ENCODE data around the gene EIF3D.

DNA sequence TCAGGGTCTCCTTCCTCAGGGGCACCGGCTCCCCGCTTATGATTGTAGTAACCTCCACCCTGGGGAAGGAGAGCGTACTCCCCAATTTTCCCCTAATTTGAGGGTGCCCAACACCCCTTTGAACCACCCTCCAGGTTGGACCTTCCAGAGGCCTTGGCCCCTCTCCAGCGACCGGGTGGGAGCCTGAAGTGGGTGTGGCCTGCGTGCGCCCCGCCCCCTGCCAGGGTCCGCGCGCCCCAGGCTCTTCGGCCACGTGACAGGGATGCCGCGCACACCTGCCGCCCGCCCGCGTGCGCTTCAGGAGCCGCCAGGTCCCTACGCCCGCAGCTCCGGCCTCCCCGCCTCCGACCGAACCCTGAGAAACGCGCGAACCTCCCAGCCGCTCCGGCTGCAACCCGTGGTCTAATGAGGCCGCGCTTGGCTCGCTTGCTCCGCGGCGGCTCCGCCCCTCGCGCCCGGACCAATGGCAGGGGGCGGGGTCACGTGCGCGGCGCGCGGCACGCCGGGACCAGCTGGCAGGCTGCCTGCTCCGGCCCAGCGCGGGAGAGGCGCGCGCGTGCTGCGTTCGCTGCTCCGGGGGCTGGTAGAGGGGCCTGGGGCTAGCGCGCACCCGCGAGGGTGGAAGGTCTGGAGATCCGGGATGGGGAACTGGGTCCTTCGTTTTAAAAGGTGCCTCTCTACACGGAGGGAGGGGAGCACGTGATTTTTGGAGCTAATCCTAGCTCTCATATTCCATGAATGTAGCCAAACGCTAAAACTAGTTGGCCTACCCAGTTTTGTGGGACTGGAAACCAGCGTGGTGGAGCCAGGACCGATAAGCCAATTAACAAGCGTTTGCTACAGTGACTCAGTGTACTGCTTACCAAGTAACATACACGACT is 22.1 kb downstream of the EIF3D start, which contains the start of gene FOXRED2:
- TF ChIP-seq, protein P1, sequence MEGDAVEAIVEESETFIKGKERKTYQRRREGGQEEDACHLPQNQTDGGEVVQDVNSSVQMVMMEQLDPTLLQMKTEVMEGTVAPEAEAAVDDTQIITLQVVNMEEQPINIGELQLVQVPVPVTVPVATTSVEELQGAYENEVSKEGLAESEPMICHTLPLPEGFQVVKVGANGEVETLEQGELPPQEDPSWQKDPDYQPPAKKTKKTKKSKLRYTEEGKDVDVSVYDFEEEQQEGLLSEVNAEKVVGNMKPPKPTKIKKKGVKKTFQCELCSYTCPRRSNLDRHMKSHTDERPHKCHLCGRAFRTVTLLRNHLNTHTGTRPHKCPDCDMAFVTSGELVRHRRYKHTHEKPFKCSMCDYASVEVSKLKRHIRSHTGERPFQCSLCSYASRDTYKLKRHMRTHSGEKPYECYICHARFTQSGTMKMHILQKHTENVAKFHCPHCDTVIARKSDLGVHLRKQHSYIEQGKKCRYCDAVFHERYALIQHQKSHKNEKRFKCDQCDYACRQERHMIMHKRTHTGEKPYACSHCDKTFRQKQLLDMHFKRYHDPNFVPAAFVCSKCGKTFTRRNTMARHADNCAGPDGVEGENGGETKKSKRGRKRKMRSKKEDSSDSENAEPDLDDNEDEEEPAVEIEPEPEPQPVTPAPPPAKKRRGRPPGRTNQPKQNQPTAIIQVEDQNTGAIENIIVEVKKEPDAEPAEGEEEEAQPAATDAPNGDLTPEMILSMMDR (IDR thresholded peaks at IDR 0.05): no peak
- peak; percentile 91 for TF ChIP-seq POLR2A (IDR thresholded peaks at IDR 0.05)

Measured in right lobe of liver (tissue), 4 donors.